ENCODE measurements around the gene ASCL1.

DNA sequence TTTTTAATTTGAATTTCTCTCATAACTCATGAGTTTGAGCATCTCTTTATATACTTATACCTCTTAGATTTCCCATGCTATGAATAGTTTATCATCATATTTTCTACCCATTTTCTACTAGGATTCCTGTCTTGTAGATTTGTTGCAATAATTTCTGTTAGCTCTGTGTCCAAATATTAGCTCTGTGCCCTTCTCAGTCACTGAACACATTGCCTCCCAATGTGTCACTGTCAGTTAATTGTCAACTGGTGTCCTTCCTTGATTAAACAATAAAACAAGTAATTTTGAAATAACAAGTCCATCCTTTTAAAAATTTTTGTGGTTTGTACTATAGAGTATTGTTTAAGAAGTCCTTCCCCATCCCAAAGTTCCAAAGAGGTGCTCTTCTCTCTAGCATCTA is 36.2 kb upstream of the ASCL1 start:
- TF ChIP-seq, protein P1, sequence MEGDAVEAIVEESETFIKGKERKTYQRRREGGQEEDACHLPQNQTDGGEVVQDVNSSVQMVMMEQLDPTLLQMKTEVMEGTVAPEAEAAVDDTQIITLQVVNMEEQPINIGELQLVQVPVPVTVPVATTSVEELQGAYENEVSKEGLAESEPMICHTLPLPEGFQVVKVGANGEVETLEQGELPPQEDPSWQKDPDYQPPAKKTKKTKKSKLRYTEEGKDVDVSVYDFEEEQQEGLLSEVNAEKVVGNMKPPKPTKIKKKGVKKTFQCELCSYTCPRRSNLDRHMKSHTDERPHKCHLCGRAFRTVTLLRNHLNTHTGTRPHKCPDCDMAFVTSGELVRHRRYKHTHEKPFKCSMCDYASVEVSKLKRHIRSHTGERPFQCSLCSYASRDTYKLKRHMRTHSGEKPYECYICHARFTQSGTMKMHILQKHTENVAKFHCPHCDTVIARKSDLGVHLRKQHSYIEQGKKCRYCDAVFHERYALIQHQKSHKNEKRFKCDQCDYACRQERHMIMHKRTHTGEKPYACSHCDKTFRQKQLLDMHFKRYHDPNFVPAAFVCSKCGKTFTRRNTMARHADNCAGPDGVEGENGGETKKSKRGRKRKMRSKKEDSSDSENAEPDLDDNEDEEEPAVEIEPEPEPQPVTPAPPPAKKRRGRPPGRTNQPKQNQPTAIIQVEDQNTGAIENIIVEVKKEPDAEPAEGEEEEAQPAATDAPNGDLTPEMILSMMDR (IDR thresholded peaks at IDR 0.05) = no peak
- TF ChIP-seq POLR2A (IDR thresholded peaks at IDR 0.05) = no peak
